Retinal pigment epithelial cell (primary cell): ENCODE data around the gene PRKCB.
"Not testable (repeated sequence)": the region's sequence is repeated elsewhere in the genome, so short reads cannot be mapped to it uniquely, and the experiment has no call there.

Source experiments
- DNase-seq: peaks from one replicate; pipeline ENCODE4 v3.0.0-alpha.2; 2010; ENCODE audit warnings: low read depth
- H3K4me3 ChIP-seq: 2 replicates; pipeline ENCODE4 v1.5.1; 2011; ENCODE audit warnings: mild to moderate bottlenecking, low read length, control low read depth, moderate library complexity
- TF ChIP-seq, protein P1 (sequence below): conservative IDR thresholded peaks from 2 replicates; pipeline ENCODE4 v1.5.1; 2011; ENCODE audit warnings: low read depth, low read length, control low read depth, inconsistent platforms

Gene PRKCB

DNA sequence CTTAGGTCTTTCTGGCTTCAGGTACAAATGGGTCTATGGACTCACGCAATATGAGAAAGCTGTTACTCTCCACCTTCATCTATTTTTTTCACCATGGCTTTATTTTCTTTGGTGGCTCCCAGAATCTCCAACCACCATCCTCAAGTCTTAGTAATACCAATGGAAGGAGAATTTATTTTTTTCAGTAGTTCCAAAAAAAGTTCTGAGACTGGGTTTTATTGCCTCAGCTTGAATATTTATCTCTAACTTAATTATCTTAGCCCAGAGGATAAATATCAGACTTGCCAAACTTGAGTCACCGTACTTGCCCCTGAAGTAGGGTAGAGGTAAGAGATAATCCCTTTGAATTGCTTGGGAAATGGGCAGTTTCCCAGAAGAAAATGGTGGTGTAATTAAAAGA lies 397.2 kb downstream of the PRKCB start:
- no peak overlapping the region for H3K4me3 ChIP-seq
- DNase-seq, result no peak
- TF ChIP-seq, protein P1, sequence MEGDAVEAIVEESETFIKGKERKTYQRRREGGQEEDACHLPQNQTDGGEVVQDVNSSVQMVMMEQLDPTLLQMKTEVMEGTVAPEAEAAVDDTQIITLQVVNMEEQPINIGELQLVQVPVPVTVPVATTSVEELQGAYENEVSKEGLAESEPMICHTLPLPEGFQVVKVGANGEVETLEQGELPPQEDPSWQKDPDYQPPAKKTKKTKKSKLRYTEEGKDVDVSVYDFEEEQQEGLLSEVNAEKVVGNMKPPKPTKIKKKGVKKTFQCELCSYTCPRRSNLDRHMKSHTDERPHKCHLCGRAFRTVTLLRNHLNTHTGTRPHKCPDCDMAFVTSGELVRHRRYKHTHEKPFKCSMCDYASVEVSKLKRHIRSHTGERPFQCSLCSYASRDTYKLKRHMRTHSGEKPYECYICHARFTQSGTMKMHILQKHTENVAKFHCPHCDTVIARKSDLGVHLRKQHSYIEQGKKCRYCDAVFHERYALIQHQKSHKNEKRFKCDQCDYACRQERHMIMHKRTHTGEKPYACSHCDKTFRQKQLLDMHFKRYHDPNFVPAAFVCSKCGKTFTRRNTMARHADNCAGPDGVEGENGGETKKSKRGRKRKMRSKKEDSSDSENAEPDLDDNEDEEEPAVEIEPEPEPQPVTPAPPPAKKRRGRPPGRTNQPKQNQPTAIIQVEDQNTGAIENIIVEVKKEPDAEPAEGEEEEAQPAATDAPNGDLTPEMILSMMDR, result no peak

DNA sequence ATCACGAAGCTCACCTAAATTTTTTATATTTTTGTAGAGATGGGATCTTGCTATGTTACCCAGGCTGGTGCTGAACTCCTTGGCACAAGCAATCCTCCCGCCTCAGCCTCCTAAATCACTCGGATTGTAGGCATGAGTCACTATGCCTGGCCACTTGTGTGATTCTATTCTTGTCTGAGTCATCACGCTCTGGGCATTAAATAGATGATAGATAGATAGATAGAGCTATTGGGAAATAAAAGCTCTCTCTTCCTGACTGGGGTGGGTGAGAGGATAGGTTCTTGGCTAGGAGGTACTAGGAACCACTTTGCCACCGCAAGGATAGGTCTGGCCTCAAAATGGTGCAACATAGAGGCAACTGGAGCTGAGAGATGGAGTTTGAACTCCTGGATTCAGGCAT lies 399.0 kb downstream of the PRKCB start:
- no peak for DNase-seq
- TF ChIP-seq, protein P1, result no peak
- no peak overlapping the region for H3K4me3 ChIP-seq

DNA sequence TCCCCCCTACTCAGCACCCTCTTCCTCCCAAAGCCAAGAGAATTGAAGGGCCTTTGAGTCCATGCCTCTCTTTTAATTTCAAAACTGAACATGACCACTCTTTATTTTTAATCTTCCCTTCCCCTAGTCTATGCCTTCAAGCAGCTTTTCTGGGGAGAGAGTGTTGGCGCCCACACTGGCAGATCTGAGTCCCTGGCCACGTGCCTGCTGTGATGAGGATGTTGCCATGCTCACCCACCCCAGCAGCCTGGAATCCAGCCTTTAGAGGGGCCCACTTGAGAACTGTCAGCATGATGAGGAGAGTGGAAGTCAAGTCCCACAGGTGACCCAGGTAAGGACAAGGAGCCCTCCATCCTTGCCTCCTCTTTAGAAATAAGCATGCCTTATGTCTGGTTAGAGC lies 400.0 kb downstream of the PRKCB start:
- TF ChIP-seq, protein P1, result no peak
- DNase-seq, result no peak
- no peak overlapping the region for H3K4me3 ChIP-seq

DNA sequence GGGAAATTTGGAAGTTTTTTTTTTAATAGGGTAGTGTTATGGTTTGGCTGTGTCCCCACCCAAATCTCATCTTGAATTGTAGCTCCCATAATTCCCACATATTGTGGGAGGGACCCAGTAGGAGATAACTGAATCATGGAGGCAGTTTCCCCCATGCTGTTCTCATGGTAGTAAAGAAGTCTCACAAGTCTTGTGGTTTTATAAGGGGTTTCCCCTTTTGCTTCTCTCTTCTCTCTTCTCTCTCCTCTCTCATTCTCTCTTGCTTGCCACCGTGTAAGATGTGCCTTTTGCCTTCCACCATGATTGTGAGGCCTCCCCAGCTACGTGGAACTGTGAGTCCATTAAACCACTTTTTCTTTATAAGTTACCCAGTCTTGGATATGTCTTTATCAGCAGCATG lies 403.1 kb downstream of the PRKCB start:
- DNase-seq, result not testable (repeated sequence)

DNA sequence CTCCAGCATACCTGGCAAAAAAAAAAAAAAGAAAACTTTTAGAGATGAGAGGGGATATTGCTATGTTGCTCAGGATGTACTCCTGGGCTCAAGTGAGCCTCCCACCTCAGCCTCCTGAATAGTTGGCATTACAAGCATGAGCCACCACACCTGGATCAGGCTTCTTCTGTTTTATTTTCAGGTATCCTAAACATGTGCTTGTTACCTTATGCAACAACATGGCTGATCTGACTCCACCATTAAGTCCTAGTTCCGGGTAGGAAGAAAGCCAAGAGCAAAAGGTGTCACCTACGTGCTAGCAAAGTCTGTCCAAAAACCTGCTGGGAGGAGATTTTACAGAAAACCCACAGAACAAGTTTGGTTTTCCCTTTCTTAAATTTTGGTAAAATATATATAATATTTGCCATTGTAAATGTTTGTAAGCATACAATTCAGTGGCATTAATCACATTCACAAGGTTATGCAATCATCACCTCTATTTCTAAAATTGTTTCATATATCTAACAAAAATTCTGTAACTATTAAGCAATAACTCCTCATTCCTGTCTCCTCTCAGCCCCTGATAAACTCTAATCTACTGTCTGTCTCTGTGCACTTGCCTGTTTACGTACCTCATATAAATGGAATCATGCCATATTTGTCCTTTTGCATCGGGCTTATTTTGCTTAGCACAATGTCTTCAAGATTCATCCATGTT lies 411.3 kb downstream of the PRKCB start:
- TF ChIP-seq, protein P1, result no peak
- H3K4me3 ChIP-seq, result no peak overlapping the region
- no peak for DNase-seq

More for the DNA sequence above, 403.1 kb downstream of the PRKCB start:
- H3K4me3 ChIP-seq, result not testable (repeated sequence)

DNA sequence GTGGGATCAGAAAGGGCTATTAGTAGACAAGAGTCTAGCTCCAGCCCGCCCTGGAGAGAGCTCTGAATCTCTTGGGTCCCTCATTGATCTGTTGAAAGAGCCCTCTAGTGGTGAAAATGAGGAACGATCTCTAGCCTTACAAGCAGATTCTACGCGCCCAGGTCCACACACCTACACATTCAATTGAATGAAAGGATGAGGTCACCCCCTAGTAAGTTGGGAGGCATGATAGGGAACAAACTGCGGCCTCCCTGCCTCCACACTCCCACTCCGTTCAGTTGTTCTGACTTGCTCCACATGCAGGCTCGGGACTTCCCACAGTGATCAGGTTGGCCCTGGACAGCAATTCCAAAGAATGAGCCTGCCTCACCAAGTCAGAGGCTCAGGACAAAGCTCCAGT lies 417.4 kb downstream of the PRKCB start:
- H3K4me3 ChIP-seq, result no peak overlapping the region
- TF ChIP-seq, protein P1, result peak; percentile 75
- no peak for DNase-seq

DNA sequence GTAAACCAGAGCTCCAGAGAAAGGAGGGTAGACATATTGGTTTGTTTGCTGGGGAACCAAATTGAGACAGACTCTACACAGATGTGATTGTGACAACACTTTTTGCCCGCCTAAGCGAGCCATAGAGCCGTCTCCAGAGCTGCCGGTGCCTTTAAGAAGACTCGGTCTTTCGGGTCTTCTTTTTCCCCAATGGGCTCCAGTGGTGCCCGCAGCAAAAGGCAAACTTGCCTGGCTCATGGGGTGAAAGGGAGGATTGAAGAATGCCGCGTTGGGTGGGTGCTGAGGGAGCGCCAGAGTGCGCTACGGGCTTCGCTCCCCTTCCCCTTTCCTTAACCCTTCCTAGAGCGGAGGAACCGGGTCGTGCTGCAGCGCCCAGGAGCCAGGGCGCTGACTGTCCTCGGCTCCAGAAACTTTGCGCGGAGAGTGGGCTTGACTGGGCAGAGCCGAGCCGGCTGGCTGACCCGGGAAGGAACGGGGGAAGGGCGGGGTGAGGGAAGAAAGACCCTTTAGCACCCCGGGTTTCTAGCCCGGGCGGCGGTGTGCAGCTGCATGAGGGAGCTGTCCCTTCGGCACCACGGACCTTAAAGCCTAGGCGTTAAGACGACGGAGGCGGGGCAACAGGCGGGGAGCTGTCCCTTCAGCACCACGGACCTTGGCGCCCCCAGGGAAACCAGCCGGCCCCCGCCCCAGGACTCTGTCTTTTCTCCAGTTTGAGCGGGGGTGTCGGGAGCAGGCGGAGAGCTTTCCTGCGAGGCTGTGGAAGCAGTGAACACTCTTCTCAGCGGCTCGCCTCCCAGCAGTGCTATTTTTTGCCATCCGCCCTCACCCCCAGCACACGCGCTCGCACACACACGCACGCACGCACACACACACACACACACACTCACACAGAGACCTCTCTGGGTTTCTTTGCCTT lies 419.9 kb downstream of the PRKCB start, which contains the start of gene CACNG3:
Gene CACNG3 (plus strand): TSS at position 880 of the 916 bp plus-strand sequence. CDS start 420 bp downstream, outside the sequence.
- no peak within 1 kb of the TSS for H3K4me3 ChIP-seq
- peak; percentile 23 for DNase-seq
- TF ChIP-seq, protein P1, result no peak
